GM12891 (cell line): ENCODE results near the gene TRAPPC14.
A peak's percentile ranks its signal among the peaks of the same experiment; 100 is the strongest.
"Not testable (repeated sequence)": the region's sequence is repeated elsewhere in the genome, so short reads cannot be mapped to it uniquely, and the experiment has no call there.

Experiments
- DNase-seq: peaks from one replicate; pipeline ENCODE4 v3.0.0; 2011; ENCODE audit warnings: low spot score; ENCODE audit not compliant: insufficient read length
- FAIRE-seq: peaks from 2 replicates; lab custom pipeline; 2011; peaks lifted over from hg19 to GRCh38; lab: Jason Lieb, UNC
- PAX5 ChIP-seq: IDR thresholded peaks from 2 replicates; pipeline ENCODE4 v1.6.1; 2011; ENCODE audit warnings: low read length, moderate library complexity, mild to moderate bottlenecking; ENCODE audit not compliant: insufficient read depth, severe bottlenecking
- POLR2A ChIP-seq: IDR thresholded peaks from 2 replicates; pipeline ENCODE4 v1.6.1; 2011; ENCODE audit warnings: low read depth, low read length, control low read depth
- POLR2AphosphoS5 ChIP-seq: IDR thresholded peaks from 2 replicates; pipeline ENCODE4 v1.6.1; 2011; ENCODE audit warnings: low read depth, low read length, control low read depth
- POU2F2 ChIP-seq: IDR thresholded peaks from 2 replicates; pipeline ENCODE4 v1.6.1; 2011; ENCODE audit warnings: low read depth, mild to moderate bottlenecking, control low read depth, low read length, moderate library complexity
- SPI1 ChIP-seq: IDR thresholded peaks from 2 replicates; pipeline ENCODE4 v1.6.1; 2011; ENCODE audit warnings: low read depth, low read length, control low read depth
- TAF1 ChIP-seq: IDR thresholded peaks from 2 replicates; pipeline ENCODE4 v1.6.1; 2011; ENCODE audit warnings: low read depth, low read length, control low read depth

Gene TRAPPC14

GRCh38 chr7:100137851-100138760, 20.4 kb downstream of the TRAPPC14 start:
- DNase-seq (no peak), FAIRE-seq (peak; percentile 88)
- TF ChIP-seq POLR2A (no peak), SPI1 (no peak), POLR2AphosphoS5 (no peak), PAX5 (no peak), TAF1 (no peak), POU2F2 (no peak)

- TF ChIP-seq PAX5 (no peak), POLR2A (no peak), POU2F2 (no peak), POLR2AphosphoS5 (no peak), TAF1 (no peak), SPI1 (no peak)
- DNase-seq (no peak), FAIRE-seq (peak; percentile 94)
Measured at GRCh38 chr7:100132697-100133151, 25.8 kb downstream of the TRAPPC14 start.

GRCh38 chr7:100132126-100132525, 26.4 kb downstream of the TRAPPC14 start:
- no peak for DNase-seq
- FAIRE-seq, result no peak
- TF ChIP-seq PAX5 (no peak), POLR2AphosphoS5 (no peak), TAF1 (no peak), POLR2A (no peak), POU2F2 (no peak), SPI1 (no peak)

GRCh38 chr7:100130608-100131453, 27.7 kb downstream of the TRAPPC14 start:
- no peak for DNase-seq
- TF ChIP-seq POLR2A, result no peak
- no peak for TF ChIP-seq PAX5
- FAIRE-seq, result no peak

- DNase-seq, FAIRE-seq: not testable (repeated sequence)
Measured at GRCh38 chr7:100130220-100130607, 28.3 kb downstream of the TRAPPC14 start.

GRCh38 chr7:100128637-100128963, 29.9 kb downstream of the TRAPPC14 start:
- TF ChIP-seq POU2F2 (no peak), POLR2A (no peak), TAF1 (no peak), POLR2AphosphoS5 (no peak), PAX5 (no peak), SPI1 (no peak)
- FAIRE-seq (no peak), DNase-seq (no peak)

- TF ChIP-seq POLR2AphosphoS5 (no peak), TAF1 (no peak), POU2F2 (no peak), PAX5 (no peak), POLR2A (no peak), SPI1 (no peak)
- DNase-seq, result no peak
- no peak for FAIRE-seq
Measured at GRCh38 chr7:100127866-100128636, 30.5 kb downstream of the TRAPPC14 start.

- FAIRE-seq (peak; percentile 91), DNase-seq (peak; percentile 84)
- peak; percentile 82 for TF ChIP-seq POLR2AphosphoS5
- TF ChIP-seq POLR2A, result peak; percentile 71
- TF ChIP-seq TAF1, result peak; percentile 74; the same call in 1 of the 2 replicates
- no peak for TF ChIP-seq SPI1
- TF ChIP-seq PAX5, result no peak
Measured at GRCh38 chr7:100126931-100127865, 31.3 kb downstream of the TRAPPC14 start, which contains the start of gene MBLAC1. TSS of gene MBLAC1 (plus strand) at chr7:100126967. CDS start at chr7:100127396, 429 bp downstream.
